H1 (cell line): Measurements from ENCODE around the gene ERMARD. TPM values are rescaled to one million over a fixed set of nuclear protein-coding genes. Genes with fewer than 3 reads are reported as not detected.

Experiments used
- CTCF ChIA-PET: fragments of 300-600 bp; sonication (Branson Sonifier 250); formaldehyde crosslinking; loops from one replicate; lab custom pipeline; 2021; ENCODE audit not compliant: partially characterized antibody; lab: Charles Lee
- POLR2A ChIA-PET: fragments of 300-600 bp; sonication (Branson Sonifier 250); formaldehyde crosslinking; loops from one replicate; lab custom pipeline; 2021; ENCODE audit warnings: inconsistent platforms; ENCODE audit not compliant: partially characterized antibody; lab: Charles Lee
- DNase-seq, 2 experiments: peaks; one replicate each; pipeline versions ENCODE4 v3.0.0 to v3.0.0-alpha.2; 2010 to 2022; ENCODE audit warnings: low spot score in 2 of 2, low read depth in 1 of 2, mixed read lengths in 1 of 2
- FAIRE-seq: peaks from 2 replicates; lab custom pipeline; 2011; peaks lifted over from hg19 to GRCh38; lab: Jason Lieb, UNC
- H2AFZ ChIP-seq: 2 replicates; pipeline ENCODE4 v1.8.1; 2012; ENCODE audit warnings: low read length, inconsistent platforms
- H2AK5ac ChIP-seq: 2 replicates; pipeline ENCODE4 v1.6.1; 2013; ENCODE audit warnings: low read depth, low read length
- H2BK120ac ChIP-seq: replicated peaks from 2 replicates; pipeline ENCODE3; 2013; ENCODE audit warnings: low read depth, low read length, inconsistent platforms
- H2BK12ac ChIP-seq: 2 replicates; pipeline ENCODE4 v1.6.1; 2013; ENCODE audit warnings: low read depth, low read length
- H2BK15ac ChIP-seq: 2 replicates; pipeline ENCODE4 v1.6.1; 2013; ENCODE audit warnings: low read length
- H2BK20ac ChIP-seq: 2 replicates; pipeline ENCODE4 v1.6.1; 2013; ENCODE audit warnings: low read length
- H2BK5ac ChIP-seq: 2 replicates; pipeline ENCODE4 v1.6.1; 2013; ENCODE audit warnings: low read depth, low read length
- H3K14ac ChIP-seq: 2 replicates; pipeline ENCODE4 v1.6.1; 2013; ENCODE audit warnings: inconsistent platforms; ENCODE audit not compliant: insufficient read length
- H3K18ac ChIP-seq: 2 replicates; pipeline ENCODE4 v1.6.1; 2013; ENCODE audit warnings: low read length; ENCODE audit errors: extremely low read depth
- H3K23ac ChIP-seq: 2 replicates; pipeline ENCODE4 v1.6.1; 2013; ENCODE audit warnings: inconsistent platforms; ENCODE audit not compliant: insufficient read length
- H3K23me2 ChIP-seq: 2 replicates; pipeline ENCODE4 v1.6.1; 2013; ENCODE audit warnings: low read depth, low read length
- H3K27ac ChIP-seq: 2 replicates; pipeline ENCODE4 v1.6.1; 2011; ENCODE audit warnings: low read depth, low read length, inconsistent platforms
- H3K27me3 ChIP-seq, 4 experiments: replicated peaks in 1 of 4; 1 replicate in 1 of 4; 2 replicates in 3 of 4; pipeline versions ENCODE4 v1.6.1 to v1.8.1; 2011 to 2013; ENCODE audit warnings: low read length in 3 of 4, mild to moderate bottlenecking in 3 of 4, inconsistent platforms in 2 of 4, mixed read lengths in 2 of 4, moderate library complexity in 1 of 4; ENCODE audit not compliant: control insufficient read depth in 3 of 4, insufficient read depth in 3 of 4; ENCODE audit errors: extremely low read depth in 1 of 4
- H3K36me3 ChIP-seq, 4 experiments: 2 replicates each; pipeline versions ENCODE4 v1.6.1 to v1.8.1; 2011 to 2013; ENCODE audit warnings: mild to moderate bottlenecking in 4 of 4, low read length in 3 of 4, moderate library complexity in 2 of 4, control low read depth in 1 of 4, inconsistent platforms in 1 of 4; ENCODE audit not compliant: insufficient read depth in 4 of 4, control insufficient read depth in 2 of 4
- H3K4ac ChIP-seq: replicated peaks from 2 replicates; pipeline ENCODE3; 2013; ENCODE audit warnings: low read length, low read depth, mixed read lengths, inconsistent platforms; ENCODE audit not compliant: insufficient read length
- H3K4me1 ChIP-seq, 4 experiments: replicated peaks in 1 of 4; 1 replicate in 1 of 4; 2 replicates in 3 of 4; pipeline versions ENCODE4 v1.6.1 to v1.8.1; 2011 to 2013; ENCODE audit warnings: low read length in 3 of 4, inconsistent platforms in 2 of 4, mixed read lengths in 1 of 4; ENCODE audit not compliant: insufficient read depth in 4 of 4, control insufficient read depth in 3 of 4
- H3K4me2 ChIP-seq, 2 experiments: 2 replicates each; pipeline versions ENCODE4 v1.6.1 to v1.8.1; 2011 to 2013; ENCODE audit warnings: low read depth in 2 of 2, low read length in 2 of 2, control low read depth in 1 of 2, inconsistent platforms in 1 of 2, mild to moderate bottlenecking in 1 of 2; ENCODE audit not compliant: insufficient read depth in 1 of 2
- H3K4me3 ChIP-seq, 4 experiments: fragments of 200-600, 300-600 bp in 1 of 4; sonication (generic), shearing (Covaris generic), sonication (Bioruptor Twin) in 1 of 4; 2 replicates each; pipeline versions ENCODE4 v1.5.1 to v1.8.1; 2011 to 2016; ENCODE audit warnings: low read length in 4 of 4, low read depth in 3 of 4, control low read depth in 2 of 4, inconsistent platforms in 2 of 4, mild to moderate bottlenecking in 2 of 4, mixed read lengths in 1 of 4, moderate library complexity in 1 of 4; ENCODE audit not compliant: insufficient read depth in 2 of 4; ENCODE audit errors: extremely low read depth in 1 of 4
- H3K56ac ChIP-seq: replicated peaks from 2 replicates; pipeline ENCODE3; 2013; ENCODE audit warnings: low read depth, mild to moderate bottlenecking, mixed read lengths, low read length, inconsistent platforms; ENCODE audit not compliant: insufficient read length
- H3K79me1 ChIP-seq: 2 replicates; pipeline ENCODE4 v1.6.1; 2013; ENCODE audit warnings: low read depth, low read length, control low read depth
- H3K79me2 ChIP-seq, 2 experiments: 2 replicates each; pipeline versions ENCODE4 v1.6.1 to v1.8.1; 2012 to 2013; ENCODE audit warnings: low read length in 2 of 2, mild to moderate bottlenecking in 2 of 2, inconsistent platforms in 1 of 2; ENCODE audit not compliant: insufficient read depth in 2 of 2, control insufficient read depth in 1 of 2
- H3K9ac ChIP-seq, 4 experiments: replicated peaks in 1 of 4; 1 replicate in 1 of 4; 2 replicates in 3 of 4; pipeline versions ENCODE4 v1.6.1 to v1.8.1; 2011 to 2013; ENCODE audit warnings: low read depth in 3 of 4, low read length in 3 of 4, control low read depth in 2 of 4, mild to moderate bottlenecking in 2 of 4, moderate library complexity in 2 of 4, inconsistent platforms in 1 of 4; ENCODE audit errors: extremely low read depth in 1 of 4
- H3K9me3 ChIP-seq, 2 experiments: 2 replicates each; pipeline versions ENCODE4 v1.6.1 to v1.8.1; 2012 to 2013; ENCODE audit warnings: mild to moderate bottlenecking in 2 of 2, moderate library complexity in 2 of 2, control low read depth in 1 of 2, inconsistent platforms in 1 of 2, low read depth in 1 of 2, low read length in 1 of 2, mixed read lengths in 1 of 2; ENCODE audit not compliant: insufficient read depth in 2 of 2
- H4K20me1 ChIP-seq, 2 experiments: replicated peaks in 1 of 2; 2 replicates each; pipeline versions ENCODE3 to v1.8.1; 2011 to 2013; ENCODE audit warnings: inconsistent platforms in 2 of 2, low read length in 2 of 2, mild to moderate bottlenecking in 1 of 2; ENCODE audit not compliant: insufficient read depth in 2 of 2, control insufficient read depth in 1 of 2
- H4K5ac ChIP-seq: 2 replicates; pipeline ENCODE4 v1.6.1; 2013; ENCODE audit warnings: low read length, low read depth, mixed read lengths, inconsistent platforms; ENCODE audit not compliant: insufficient read length
- H4K8ac ChIP-seq: 2 replicates; pipeline ENCODE4 v1.8.0; 2013; ENCODE audit warnings: mild to moderate bottlenecking, moderate library complexity, low read length, inconsistent platforms; ENCODE audit not compliant: insufficient read depth; ENCODE audit errors: extremely low read depth
- H4K91ac ChIP-seq: replicated peaks from 2 replicates; pipeline ENCODE3; 2013; ENCODE audit warnings: low read length, mixed read lengths, inconsistent platforms; ENCODE audit not compliant: insufficient read length
- CHD2 ChIP-seq: IDR thresholded peaks from 2 replicates; pipeline ENCODE4 v1.6.1; 2012; ENCODE audit warnings: low read length, improper control_type of control experiment
- TBP ChIP-seq: IDR thresholded peaks from 2 replicates; pipeline ENCODE4 v1.6.1; 2011; ENCODE audit warnings: low read depth, low read length, improper control_type of control experiment
- whole genome bisulfite sequencing, 2 experiments: shearing (Covaris generic) in 1 of 2; methylation state at CpG; one replicate each; pipeline versions ENCODE4 v1.1.6 to v1.1.7; 2013 to 2015; ENCODE audit warnings: low lambda C conversion rate in 2 of 2, mixed read lengths in 2 of 2, inconsistent platforms in 1 of 2, low coverage in 1 of 2, missing lambda C conversion rate in 1 of 2; ENCODE audit not compliant: insufficient replicate concordance in 2 of 2, insufficient coverage in 1 of 2, insufficient read length in 1 of 2; ENCODE audit errors: extremely low coverage in 1 of 2, missing lambda C conversion rate in 1 of 2; 5-methylcytosine and 5-hydroxymethylcytosine counted together
- polyA plus RNA-seq, 7 experiments: library from polyadenylated mRNA; depleted of rRNA in 3 of 7; stranded (reverse) in 5 of 7; unstranded in 2 of 7; fragments of >200 nt in 5 of 7; fragments of 200-250 nt in 2 of 7; gene quantifications; 1 replicate in 5 of 7; 2 replicates in 1 of 7; 4 replicates in 1 of 7; pipeline versions ENCODE4 v1.2.1 to v1.2.3, GENCODE V29; 2011 to 2013; ENCODE audit warnings: missing spikeins in 2 of 7, mixed read lengths in 2 of 7
- total RNA-seq: library from RNA; stranded (reverse); fragmentation: NEBNext Ultra II Directional; extraction: Animal tissue kit (Norgen Biotek cat#: 25700); gene quantifications from 2 replicates; pipeline ENCODE4 v1.2.1, GENCODE V29; 2021
- TF ChIP-seq, protein P1 (sequence below): IDR thresholded peaks from 2 replicates; pipeline ENCODE4 v1.6.1; 2012; ENCODE audit warnings: inconsistent platforms
- TF ChIP-seq, protein P2 (sequence below), 3 experiments: IDR thresholded peaks; 1 replicate in 2 of 3; 2 replicates in 1 of 3; pipeline versions ENCODE4 v1.5.1 to v1.6.1; 2011; ENCODE audit warnings: low read length in 3 of 3, mild to moderate bottlenecking in 3 of 3, inconsistent platforms in 2 of 3, low read depth in 1 of 3, moderate library complexity in 1 of 3; ENCODE audit not compliant: insufficient read depth in 1 of 3; ENCODE audit errors: control extremely low read depth in 1 of 3

ERMARD gene
- total and polyA plus RNA-seq, 2 of the 8 experiments (the other 6 are each of a cell fraction or from before 2014, with no cell fraction given), result 12.2 to 25.6 TPM

DNA sequence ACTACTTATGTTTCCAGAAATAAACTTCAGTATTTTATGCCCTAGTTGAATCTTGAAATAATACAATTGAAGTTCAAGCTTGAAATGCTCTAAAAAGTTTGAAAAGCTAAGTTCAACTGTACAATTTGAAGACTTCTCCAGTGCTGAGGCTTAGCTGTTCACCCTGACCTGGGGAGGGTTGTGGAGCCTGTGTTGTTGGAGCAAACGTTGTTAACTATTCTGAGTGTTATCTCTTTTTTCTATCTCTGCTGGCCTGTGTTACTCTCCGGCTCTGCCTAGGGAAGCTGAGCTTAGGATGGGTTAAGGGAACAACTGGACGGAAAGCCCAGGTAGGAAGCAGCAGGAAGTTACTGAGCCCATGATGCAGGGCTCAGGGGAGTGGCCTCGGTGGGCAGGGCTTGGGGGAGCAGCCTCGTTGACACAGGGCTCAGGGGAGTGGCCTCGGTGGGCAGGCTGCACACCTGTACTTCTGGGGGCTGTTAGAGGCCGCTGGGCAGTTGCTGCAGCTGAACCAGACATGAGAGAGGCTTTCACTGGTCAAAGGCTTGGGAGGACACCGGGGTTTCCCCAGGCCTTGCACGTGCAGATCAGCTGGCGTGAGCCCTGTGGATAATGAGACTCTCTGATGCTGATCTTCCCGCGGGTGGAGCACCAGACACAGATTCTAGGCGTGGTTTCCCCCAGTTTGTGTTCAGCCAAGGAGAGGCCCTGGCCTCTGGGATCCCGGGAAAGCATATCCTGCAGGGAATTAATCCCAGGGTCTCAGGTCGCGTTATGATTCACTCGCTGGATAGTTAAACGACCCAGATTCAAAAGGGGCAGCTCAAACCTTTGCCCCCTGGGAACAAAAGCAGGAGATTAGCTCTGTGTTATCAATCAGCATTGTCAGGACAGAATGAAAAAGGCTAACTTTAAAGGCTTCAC lies 58.9 kb downstream of the ERMARD start:
- Histone ChIP-seq H3K4ac (no peak overlapping the region), H3K4me1 (peaks cover 0 to 9% (median 3%) of the 10 kb centered on the region in 4 experiments; a peak in 4 of 7 replicates), H4K8ac (no peak overlapping the region), H3K56ac (no peak overlapping the region), H4K5ac (no peak overlapping the region), H3K4me3 (no peak overlapping the region), H2AK5ac (no peak overlapping the region), H2BK20ac (0 out of 2 replicates have a peak overlapping the region, but pooled peaks have one; percentile 32), H3K4me2 (peak overlapping the region in 1 of 2 experiments; percentile 31; a peak in 1 of 4 replicates), H4K20me1 (no peaks in the 10 kb centered on the region), H3K14ac (no peak overlapping the region), H3K18ac (peak overlapping the region; percentile 43; the same call in 1 of the 2 replicates), H3K27me3 (peaks cover 0 to 3% (median 0%) of the 10 kb centered on the region in 4 experiments; a peak in 1 of 7 replicates), H3K79me2 (no peaks in the 10 kb centered on the region), H2BK12ac (no peak overlapping the region), H2BK120ac (no peak overlapping the region), H3K36me3 (no peaks in the 10 kb centered on the region), H2BK5ac (no peak overlapping the region), H2AFZ (peak overlapping the region; percentile 95), H3K9me3 (peaks cover 4 to 7% of the 10 kb centered on the region in 2 experiments; a peak in 2 of 4 replicates), H3K9ac (no peak overlapping the region), H3K23ac (no peak overlapping the region), H3K79me1 (no peaks in the 10 kb centered on the region), H3K23me2 (no peaks in the 10 kb centered on the region), H4K91ac (no peak overlapping the region), H2BK15ac (peak overlapping the region; percentile 18; the same call in 1 of the 2 replicates), H3K27ac (no peak overlapping the region)
- DNase-seq, result peak in 1 of 2 experiments; percentile 76
- POLR2A ChIA-PET, result interaction anchor here (0.8 kb wide), 1 partner anchor 733 kb away, joined by 3 read pairs; no protein-coding TSS in a partner anchor
- peak; percentile 32 for FAIRE-seq
- TF ChIP-seq, protein P1, sequence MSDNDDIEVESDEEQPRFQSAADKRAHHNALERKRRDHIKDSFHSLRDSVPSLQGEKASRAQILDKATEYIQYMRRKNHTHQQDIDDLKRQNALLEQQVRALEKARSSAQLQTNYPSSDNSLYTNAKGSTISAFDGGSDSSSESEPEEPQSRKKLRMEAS, result peak; percentile 43
- TF ChIP-seq, protein P2, sequence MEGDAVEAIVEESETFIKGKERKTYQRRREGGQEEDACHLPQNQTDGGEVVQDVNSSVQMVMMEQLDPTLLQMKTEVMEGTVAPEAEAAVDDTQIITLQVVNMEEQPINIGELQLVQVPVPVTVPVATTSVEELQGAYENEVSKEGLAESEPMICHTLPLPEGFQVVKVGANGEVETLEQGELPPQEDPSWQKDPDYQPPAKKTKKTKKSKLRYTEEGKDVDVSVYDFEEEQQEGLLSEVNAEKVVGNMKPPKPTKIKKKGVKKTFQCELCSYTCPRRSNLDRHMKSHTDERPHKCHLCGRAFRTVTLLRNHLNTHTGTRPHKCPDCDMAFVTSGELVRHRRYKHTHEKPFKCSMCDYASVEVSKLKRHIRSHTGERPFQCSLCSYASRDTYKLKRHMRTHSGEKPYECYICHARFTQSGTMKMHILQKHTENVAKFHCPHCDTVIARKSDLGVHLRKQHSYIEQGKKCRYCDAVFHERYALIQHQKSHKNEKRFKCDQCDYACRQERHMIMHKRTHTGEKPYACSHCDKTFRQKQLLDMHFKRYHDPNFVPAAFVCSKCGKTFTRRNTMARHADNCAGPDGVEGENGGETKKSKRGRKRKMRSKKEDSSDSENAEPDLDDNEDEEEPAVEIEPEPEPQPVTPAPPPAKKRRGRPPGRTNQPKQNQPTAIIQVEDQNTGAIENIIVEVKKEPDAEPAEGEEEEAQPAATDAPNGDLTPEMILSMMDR (IDR thresholded peaks at IDR 0.05; ENCODE audit: control extremely low read depth in 1 of 3, insufficient read depth in 1 of 3, low read depth in 1 of 3, low read length in 3 of 3), result no peak
- TF ChIP-seq CHD2 (no peak), TBP (0 out of 2 replicates have a peak, but pooled peaks have one; percentile 11)
- CTCF ChIA-PET, result interaction anchor here (3.6 to 4.0 kb wide), 2 partner anchors 20 to 22 kb away, joined by 17 read pairs; no protein-coding TSS in a partner anchor
- 56% methylated on average over 18 of the region's 18 CpGs; no CpG with 5 or more reads in 1 of the 2 experiments for WGBS, 2 experiments
